A673 (cell line): Measurements from ENCODE around the gene FSTL1.

Source experiments
- EZH2 ChIP-seq: fragments of 200-600 bp; sonication (generic); IDR thresholded peaks from 2 replicates; pipeline ENCODE4 v1.6.1; 2017; ENCODE audit warnings: borderline replicate concordance, low read depth, mild to moderate bottlenecking, mixed read lengths, antibody characterized with exemption, low read length; ENCODE audit not compliant: poor library complexity, severe bottlenecking
- TF ChIP-seq, protein P1 (sequence below): fragments of 300-800, 200-600 bp; sonication (generic); conservative IDR thresholded peaks from 2 replicates; pipeline ENCODE4 v1.5.1; 2017; ENCODE audit warnings: low read depth, mild to moderate bottlenecking, antibody characterized with exemption, low read length, moderate library complexity, mixed read lengths

DNA sequence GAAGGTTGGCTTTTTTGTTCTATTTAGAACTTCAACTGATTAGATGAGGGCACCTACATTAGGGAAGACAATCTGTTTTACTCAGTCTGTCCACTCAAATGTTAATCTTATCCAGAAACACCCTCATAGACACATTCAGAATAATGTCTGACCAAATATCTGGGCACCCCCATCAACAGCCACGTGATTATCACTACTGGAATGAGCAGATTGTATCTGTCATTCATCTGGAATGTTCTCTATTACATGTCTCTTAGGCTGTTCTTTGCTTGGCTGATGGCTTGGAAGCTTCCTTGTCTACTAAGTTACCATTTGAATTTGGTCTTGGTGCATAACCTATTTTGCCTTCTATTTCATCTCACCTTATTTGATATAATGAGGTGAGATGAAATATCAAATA lies 86.0 kb downstream of the FSTL1 start:
- TF ChIP-seq, protein P1, sequence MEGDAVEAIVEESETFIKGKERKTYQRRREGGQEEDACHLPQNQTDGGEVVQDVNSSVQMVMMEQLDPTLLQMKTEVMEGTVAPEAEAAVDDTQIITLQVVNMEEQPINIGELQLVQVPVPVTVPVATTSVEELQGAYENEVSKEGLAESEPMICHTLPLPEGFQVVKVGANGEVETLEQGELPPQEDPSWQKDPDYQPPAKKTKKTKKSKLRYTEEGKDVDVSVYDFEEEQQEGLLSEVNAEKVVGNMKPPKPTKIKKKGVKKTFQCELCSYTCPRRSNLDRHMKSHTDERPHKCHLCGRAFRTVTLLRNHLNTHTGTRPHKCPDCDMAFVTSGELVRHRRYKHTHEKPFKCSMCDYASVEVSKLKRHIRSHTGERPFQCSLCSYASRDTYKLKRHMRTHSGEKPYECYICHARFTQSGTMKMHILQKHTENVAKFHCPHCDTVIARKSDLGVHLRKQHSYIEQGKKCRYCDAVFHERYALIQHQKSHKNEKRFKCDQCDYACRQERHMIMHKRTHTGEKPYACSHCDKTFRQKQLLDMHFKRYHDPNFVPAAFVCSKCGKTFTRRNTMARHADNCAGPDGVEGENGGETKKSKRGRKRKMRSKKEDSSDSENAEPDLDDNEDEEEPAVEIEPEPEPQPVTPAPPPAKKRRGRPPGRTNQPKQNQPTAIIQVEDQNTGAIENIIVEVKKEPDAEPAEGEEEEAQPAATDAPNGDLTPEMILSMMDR, result no peak
- TF ChIP-seq EZH2, result no peak
